Activated CD8-positive, alpha-beta T cell treated with anti-CD3 and anti-CD28 coated beads for 36 hours (primary cell): ENCODE data around the gene SBF2. TPM values are rescaled to one million over a fixed set of nuclear protein-coding genes. Genes with fewer than 3 reads are reported as not detected.
A peak's percentile ranks its signal among the peaks of the same experiment; 100 is the strongest.

Experiments used
- ATAC-seq: fragments of 200-7000 bp; cut with Tn5 transposase; one replicate; pipeline ENCODE4 v1.10.0; 2021; ENCODE audit warnings: mild to moderate bottlenecking, moderate library complexity
- CTCF ChIA-PET: fragments of 350-600 bp; sonication (Branson Sonifier 250); formaldehyde crosslinking; loops from one replicate; lab custom pipeline; 2021; ENCODE audit warnings: antibody characterized with exemption; lab: Charles Lee
- POLR2A ChIA-PET: fragments of 350-600 bp; sonication (Branson Sonifier 250); formaldehyde crosslinking; loops from one replicate; lab custom pipeline; 2021; ENCODE audit warnings: antibody characterized with exemption; lab: Charles Lee
- DNase-seq: peaks from one replicate; pipeline ENCODE4 v3.0.0-alpha.2; 2020
- H3K27ac Mint-ChIP-seq: one replicate; pipeline ENCODE4 v1.8.0; 2021; ENCODE audit warnings: mild to moderate bottlenecking, mixed read lengths
- H3K27me3 Mint-ChIP-seq: one replicate; pipeline ENCODE4 v1.8.0; 2021; ENCODE audit warnings: mixed read lengths
- H3K36me3 Mint-ChIP-seq: one replicate; pipeline ENCODE4 v1.8.0; 2021; ENCODE audit warnings: low read depth, mixed read lengths
- H3K4me1 Mint-ChIP-seq: one replicate; pipeline ENCODE4 v1.8.0; 2021; ENCODE audit warnings: low read depth, mixed read lengths
- H3K4me3 Mint-ChIP-seq: one replicate; pipeline ENCODE4 v1.8.0; 2021; ENCODE audit warnings: mild to moderate bottlenecking, moderate library complexity, mixed read lengths
- H3K9me3 Mint-ChIP-seq: one replicate; pipeline ENCODE4 v1.8.0; 2021; ENCODE audit warnings: mixed read lengths
- CTCF ChIP-seq: fragments of 200-600 bp; IDR thresholded peaks from one replicate; pipeline ENCODE4 v1.8.0; 2022; ENCODE audit warnings: antibody characterized with exemption, mild to moderate bottlenecking
- intact Hi-C: fragments of 100-400 bp; cut with micrococcal nuclease; formaldehyde crosslinking; loops from one replicate; pipeline ENCODE4 v1.10.0; 2022
- total RNA-seq, 2 experiments: library from RNA; stranded (reverse); gene quantifications; one replicate each; pipeline ENCODE4 v1.2.3, GENCODE V29; 2021

The SBF2 gene
- total RNA-seq, 2 experiments from 2014 or later, result 10.0 to 11.0 TPM

GRCh38 chr11:10208131-10208575, 85.9 kb downstream of the SBF2 start:
- ATAC-seq (peak; percentile 80), DNase-seq (peak; percentile 7)
- Mint-ChIP-seq H3K9me3 (peaks cover 8% of the 10 kb centered on the region), H3K4me1 (no peaks in the 10 kb centered on the region), H3K36me3 (peaks cover 2% of the 10 kb centered on the region), H3K4me3 (no peak overlapping the region), H3K27me3 (peaks cover 3% of the 10 kb centered on the region), H3K27ac (no peak overlapping the region)
- intact Hi-C loops, result loop anchor here (2.0 kb wide), 2 partner anchors 99 to 115 kb away; no protein-coding TSS in a partner anchor
- peak; percentile 79 for TF ChIP-seq CTCF
- ChIA-PET CTCF (interaction anchor here (0.7 to 9.0 kb wide), 21 partner anchors 8 to 158 kb away, joined by 3 to 135 read pairs (median 4); partner anchors contain the start of gene ADM), POLR2A (interaction anchor here (0.5 to 1.1 kb wide), 3 partner anchors 93 to 450 kb away, joined by 3 read pairs; no protein-coding TSS in a partner anchor)

GRCh38 chr11:10205928-10206327, 88.1 kb downstream of the SBF2 start:
- no peak for ATAC-seq
- no peak for TF ChIP-seq CTCF
- no peaks in the 10 kb centered on the region for H3K4me1 Mint-ChIP-seq
- no peak overlapping the region for H3K27ac Mint-ChIP-seq
- peaks cover 13% of the 10 kb centered on the region for H3K9me3 Mint-ChIP-seq
- H3K36me3 Mint-ChIP-seq, result peaks cover 2% of the 10 kb centered on the region
- H3K27me3 Mint-ChIP-seq, result peaks cover 3% of the 10 kb centered on the region
- DNase-seq, result no peak
- H3K4me3 Mint-ChIP-seq, result no peak overlapping the region
- intact Hi-C loops, result no loop called here
- ChIA-PET CTCF (interaction anchor here (1.3 to 9.0 kb wide), 3 partner anchors 17 to 101 kb away, joined by 3 to 135 read pairs (median 7); partner anchors contain the start of gene ADM), POLR2A (no interaction called here)

- Mint-ChIP-seq H3K4me1 (no peaks in the 10 kb centered on the region), H3K9me3 (peaks cover 13% of the 10 kb centered on the region), H3K36me3 (peaks cover 2% of the 10 kb centered on the region), H3K27me3 (no peaks in the 10 kb centered on the region), H3K27ac (no peak overlapping the region), H3K4me3 (no peak overlapping the region)
- ChIA-PET CTCF (interaction anchor here (1.3 to 3.4 kb wide), 3 partner anchors 94 to 105 kb away, joined by 3 to 20 read pairs (median 3); no protein-coding TSS in a partner anchor), POLR2A (no interaction called here)
- no peak for ATAC-seq
- DNase-seq, result no peak
- intact Hi-C loops, result no loop called here
- TF ChIP-seq CTCF, result no peak
Measured at GRCh38 chr11:10204021-10204420, 90.0 kb downstream of the SBF2 start.

- no peak for ATAC-seq
- intact Hi-C loops, result no loop called here
- DNase-seq, result no peak
- peaks cover 2% of the 10 kb centered on the region for H3K36me3 Mint-ChIP-seq
- no peak for TF ChIP-seq CTCF
- H3K9me3 Mint-ChIP-seq, result peaks cover 13% of the 10 kb centered on the region
- H3K4me1 Mint-ChIP-seq, result no peaks in the 10 kb centered on the region
- no peak overlapping the region for H3K27ac Mint-ChIP-seq
- ChIA-PET CTCF (interaction anchor here (0.9 to 3.4 kb wide), 3 partner anchors 12 to 107 kb away, joined by 3 to 20 read pairs (median 3); no protein-coding TSS in a partner anchor), POLR2A (no interaction called here)
- H3K27me3 Mint-ChIP-seq, result no peaks in the 10 kb centered on the region
- H3K4me3 Mint-ChIP-seq, result no peak overlapping the region
Measured at GRCh38 chr11:10201343-10201742, 92.7 kb downstream of the SBF2 start.

GRCh38 chr11:10197091-10197490, 96.9 kb downstream of the SBF2 start:
- no peaks in the 10 kb centered on the region for H3K27me3 Mint-ChIP-seq
- no peak for TF ChIP-seq CTCF
- CTCF ChIA-PET, result interaction anchor here (1.2 to 1.9 kb wide), 2 partner anchors 15 to 110 kb away, joined by 3 to 6 read pairs; no protein-coding TSS in a partner anchor
- peaks cover under 1% of the 10 kb centered on the region for H3K9me3 Mint-ChIP-seq
- POLR2A ChIA-PET, result no interaction called here
- H3K36me3 Mint-ChIP-seq, result no peaks in the 10 kb centered on the region
- ATAC-seq (no peak), DNase-seq (no peak)
- H3K27ac Mint-ChIP-seq, result no peak overlapping the region
- no peak overlapping the region for H3K4me3 Mint-ChIP-seq
- intact Hi-C loops, result no loop called here
- no peaks in the 10 kb centered on the region for H3K4me1 Mint-ChIP-seq
